Activated CD4-positive, alpha-beta T cell treated with anti-CD3 and anti-CD28 coated beads, Interleukin-2, Interleukin-4, amounts not matched to agents 100 ng/mL and 50 ng/mL, durations not matched to agents 16 hours and 8 hours (primary cell): ENCODE measurements around the gene TEX261.

Source experiments
- DNase-seq: peaks from one replicate; pipeline ENCODE4 v3.0.0-alpha.2; 2020; ENCODE audit warnings: low spot score

TEX261 gene

DNA sequence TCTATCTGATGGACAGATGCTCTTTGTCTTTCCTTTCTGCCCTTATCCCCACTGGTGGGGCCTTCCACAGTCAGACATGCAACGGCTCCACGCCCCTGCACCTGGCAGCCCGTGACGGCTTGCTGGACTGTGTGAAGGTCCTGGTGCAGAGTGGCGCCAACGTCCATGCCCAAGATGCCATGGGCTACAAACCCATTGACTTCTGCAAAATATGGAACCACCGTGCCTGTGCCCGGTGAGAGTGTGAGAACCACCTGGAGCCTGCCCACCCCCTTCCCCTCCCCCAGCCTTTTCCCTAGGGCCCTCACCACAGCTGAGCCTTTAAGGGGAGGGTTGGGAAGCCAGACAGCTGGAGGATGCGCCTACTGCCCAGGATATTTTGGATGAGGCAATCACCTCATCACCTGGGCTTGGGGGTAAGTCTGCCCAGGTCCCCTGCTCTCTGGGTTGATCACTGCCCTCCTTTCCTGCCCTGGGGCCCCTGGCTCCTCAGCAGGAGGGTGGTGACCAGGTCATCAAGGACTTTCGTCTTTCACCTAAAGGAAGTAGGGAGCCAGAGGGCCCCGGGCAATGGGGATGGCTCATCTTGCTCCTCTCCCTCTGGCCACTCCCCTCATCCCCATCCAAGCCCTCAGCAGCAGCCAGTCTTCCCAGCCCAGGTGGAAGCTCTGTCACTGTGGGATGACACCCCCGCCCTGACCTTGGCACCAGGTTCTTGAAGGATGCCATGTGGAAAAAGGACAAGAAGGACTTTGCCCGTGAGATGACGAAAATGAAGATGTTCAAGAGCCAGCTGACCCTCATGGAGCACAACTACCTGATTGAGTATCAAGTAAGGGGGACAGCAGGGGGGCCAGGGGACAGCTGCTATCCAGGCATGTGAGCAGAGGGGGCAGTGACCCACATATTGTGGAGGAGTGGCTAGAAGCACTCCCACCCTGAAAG lies 12.5 kb downstream of the TEX261 start:
- DNase-seq = no peak

DNA sequence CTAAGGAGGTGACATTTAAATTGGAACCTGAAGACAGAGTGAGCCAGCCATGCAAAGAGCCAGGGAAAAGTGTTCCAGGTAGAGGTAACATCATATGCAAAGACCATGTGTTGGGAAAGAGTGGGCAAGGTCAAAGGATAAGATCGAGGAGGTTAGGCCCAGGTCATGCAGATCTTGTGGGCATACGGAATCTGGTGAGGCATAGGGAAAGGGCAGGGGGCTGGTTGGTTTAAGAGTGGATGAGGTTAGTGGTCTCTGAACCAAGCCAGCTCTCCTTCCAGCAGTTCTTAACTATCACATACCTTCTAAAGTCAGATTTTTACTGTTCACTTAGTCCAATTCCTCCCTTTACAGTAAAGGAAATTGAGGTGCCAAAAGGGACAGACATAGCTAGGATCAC lies 13.3 kb downstream of the TEX261 start:
- DNase-seq = no peak

DNA sequence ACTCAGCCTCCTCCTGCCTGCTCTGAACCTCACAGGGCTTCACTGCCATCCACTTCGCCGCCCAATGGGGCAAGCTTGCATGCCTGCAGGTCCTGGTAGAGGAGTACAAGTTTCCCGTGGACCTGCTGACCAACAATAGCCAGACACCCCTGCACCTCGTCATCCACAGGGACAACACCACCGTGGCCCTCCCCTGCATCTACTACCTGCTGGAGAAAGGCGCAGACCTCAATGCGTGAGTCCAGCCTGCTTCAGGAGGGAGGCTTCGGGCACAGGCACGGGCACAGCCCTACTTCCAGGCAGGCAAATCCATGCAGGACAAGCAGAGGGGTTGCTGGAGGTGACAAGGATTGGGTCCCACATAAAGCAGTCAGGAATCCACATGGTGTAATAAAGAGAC lies 15.0 kb downstream of the TEX261 start:
- DNase-seq = no peak

DNA sequence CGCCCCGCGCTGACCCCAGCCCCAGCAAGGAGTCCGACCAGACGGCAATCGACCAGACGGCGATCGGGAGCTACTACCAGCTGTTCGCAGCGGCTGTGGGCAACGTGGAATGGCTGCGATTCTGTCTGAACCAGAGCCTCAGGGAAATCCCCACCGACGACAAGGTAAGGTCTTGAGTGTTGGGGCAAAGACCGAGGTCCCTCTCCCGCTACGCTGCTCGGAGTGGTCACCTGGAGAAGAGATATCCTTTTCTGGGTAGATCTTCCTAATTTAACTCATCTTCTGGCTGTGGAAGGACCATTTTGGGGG lies 15.5 kb downstream of the TEX261 start:
- no peak for DNase-seq

DNA sequence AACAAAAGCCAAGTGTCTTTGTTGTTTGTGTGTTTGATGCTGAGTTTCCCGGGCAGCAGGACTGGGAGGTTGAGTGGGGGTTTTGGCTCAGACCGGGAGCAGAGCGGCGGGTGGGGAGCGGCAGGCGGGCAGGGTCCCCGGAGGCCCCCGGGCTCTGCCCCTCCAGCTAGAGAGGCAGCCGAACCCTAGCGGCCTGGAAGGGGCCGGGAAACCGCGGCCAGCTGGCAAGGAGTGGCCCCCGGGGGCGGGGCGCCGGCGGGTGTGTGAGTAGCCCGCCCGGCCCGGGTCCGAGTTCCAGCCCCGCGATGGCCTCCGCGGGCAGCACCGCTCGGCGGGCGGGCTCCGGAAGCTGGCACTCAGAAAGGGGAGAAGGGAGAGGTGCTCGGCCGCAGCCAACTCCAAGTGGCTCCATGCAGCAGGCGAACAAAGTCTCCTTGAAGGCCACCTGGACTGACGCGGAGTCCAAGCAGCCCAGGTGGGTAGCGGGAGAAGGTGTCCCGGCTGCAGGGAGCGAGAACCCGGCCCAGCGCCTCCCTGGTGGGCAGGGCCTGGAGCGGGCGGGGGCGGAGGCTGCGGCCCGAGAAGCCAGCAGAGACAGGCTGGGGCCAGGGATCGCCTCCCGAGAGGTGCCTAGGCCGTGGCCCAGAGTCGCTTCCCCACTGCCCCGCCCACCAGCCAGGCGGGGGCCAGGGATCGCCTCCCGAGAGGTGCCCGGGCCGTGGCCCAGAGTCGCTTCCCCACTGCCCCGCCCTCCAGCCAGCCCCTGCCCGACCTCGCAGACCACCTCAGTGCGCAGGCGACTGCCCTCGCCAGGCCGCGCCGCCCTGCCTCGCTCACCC lies 16.1 kb downstream of the TEX261 start, which contains the start of gene ANKRD53:
Gene ANKRD53 (plus strand): TSS at position 290 of the 839 bp plus-strand sequence. CDS start 16 bp downstream, at position 306.
- no peak for DNase-seq

DNA sequence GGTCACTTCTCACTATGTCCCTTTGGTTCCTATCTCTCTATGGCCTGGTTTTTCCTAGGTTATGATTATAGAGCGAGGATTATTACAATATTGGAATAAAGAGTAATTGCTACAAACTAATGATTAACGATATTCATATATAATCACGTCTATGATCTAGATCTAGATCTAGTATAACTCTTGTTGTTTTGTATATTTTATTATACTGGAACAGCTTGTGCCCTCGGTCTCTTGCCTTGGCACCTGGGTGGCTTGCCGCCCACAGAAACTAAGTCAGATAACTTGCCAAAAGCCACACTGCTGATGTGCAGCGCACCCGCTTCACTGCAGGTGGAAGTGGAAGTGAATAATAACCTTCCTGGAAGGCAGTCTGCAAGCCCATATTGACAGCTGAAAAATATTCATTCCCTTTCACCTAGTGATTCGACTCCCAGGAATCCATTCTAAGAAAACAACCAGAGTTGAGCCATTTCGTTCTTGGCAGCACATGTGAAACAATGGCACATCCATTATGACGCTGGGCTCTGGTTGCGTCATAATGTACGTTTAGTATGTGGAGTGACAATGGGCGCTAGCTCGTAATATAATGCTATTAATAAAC lies 17.0 kb downstream of the TEX261 start:
- DNase-seq = peak; percentile 25

DNA sequence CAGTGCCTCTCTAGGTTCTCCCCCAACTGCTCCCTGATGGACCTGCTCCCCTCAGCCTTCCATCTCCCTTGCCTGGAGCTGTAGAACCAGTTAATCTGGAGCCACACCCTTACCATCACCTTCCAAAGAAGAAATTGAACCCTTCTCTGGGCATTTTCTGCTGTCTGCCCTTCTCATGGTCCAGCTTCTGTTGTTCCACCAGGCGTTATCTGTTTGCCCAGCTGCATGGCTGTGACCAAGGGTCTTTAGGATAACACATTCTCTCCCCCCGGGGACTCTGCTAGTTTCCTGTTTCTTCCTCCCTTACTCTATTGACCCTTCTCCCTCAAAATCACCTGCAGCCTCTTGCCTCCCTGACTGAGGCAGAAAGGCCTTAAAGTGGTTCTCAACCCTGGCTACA lies 19.4 kb downstream of the TEX261 start:
- DNase-seq = no peak

DNA sequence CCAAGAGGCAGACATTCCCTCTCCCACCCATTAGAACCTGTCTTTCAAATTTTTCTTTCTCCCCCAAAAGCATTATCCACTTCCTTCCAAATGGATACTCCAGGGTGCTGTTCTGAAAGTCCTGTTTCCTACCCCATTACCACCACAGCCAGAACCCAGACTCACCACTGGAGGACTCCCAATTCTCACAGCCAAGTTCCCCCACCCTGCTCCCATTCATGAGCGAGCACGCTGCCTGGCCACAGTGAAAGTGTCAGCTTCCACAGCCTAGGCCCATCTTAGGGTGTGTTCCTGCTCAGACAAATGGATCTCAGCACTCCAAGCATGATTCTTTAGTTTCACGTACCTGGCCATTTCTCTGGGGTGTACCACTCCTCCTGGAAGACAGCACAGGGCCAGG lies 20.1 kb downstream of the TEX261 start:
- DNase-seq = no peak

DNA sequence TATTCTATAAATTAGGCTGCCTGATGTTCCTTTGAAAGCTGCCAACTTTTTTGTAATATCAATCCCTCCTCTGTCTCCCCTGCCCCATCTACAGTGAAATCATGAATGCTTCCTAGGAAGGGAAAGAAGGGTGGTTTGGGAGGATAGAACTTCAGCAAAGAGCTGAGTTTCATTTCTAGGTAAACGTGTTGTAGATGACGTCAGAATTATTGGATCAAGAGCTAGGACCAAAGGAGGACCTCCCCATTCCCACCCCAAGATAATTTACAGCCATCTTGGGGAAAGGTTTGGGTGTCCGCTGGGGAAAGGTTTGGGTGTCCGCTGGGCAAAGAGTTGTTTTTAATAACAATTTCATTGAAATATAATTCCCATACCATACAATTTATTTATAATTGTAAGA lies 27.5 kb downstream of the TEX261 start:
- no peak for DNase-seq

DNA sequence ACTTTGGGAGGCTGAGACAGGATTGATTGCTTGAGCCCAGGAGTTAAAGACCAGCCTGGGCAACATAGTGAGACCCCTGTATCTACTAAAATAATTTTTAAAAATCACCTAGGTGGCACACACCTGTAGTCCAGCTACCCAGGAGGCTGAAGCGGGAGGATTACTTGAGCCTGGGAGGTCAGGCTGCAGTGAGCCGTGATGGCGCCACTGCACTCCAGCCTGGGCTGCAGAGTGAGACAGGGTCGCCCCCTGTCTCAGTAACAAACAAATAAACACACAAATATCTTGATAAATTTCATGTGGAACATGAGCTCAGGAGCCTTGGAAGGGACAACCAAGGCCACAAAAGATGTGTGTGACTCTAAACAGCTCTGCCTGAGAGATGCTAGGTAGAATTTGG lies 28.0 kb downstream of the TEX261 start:
- no peak for DNase-seq

DNA sequence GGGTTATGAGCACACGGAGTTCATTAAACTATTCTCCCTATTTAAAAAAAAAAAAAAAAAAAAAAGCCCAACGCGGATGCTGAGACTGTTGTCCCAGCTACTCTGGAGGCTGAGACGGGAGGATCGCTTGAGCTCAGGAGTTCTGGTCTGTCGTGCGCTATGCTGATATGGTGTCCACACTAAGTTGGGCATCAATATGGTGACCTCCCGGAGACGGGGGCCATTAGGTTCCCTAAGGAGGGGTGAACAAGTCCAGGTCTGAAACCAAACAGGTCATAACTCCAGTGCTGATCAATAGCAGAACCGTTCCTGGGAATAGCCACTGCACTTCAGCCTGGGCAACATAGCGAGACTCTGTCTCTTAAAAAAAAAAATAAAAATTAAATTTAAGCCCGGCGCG lies 29.2 kb downstream of the TEX261 start:
- DNase-seq = no peak

DNA sequence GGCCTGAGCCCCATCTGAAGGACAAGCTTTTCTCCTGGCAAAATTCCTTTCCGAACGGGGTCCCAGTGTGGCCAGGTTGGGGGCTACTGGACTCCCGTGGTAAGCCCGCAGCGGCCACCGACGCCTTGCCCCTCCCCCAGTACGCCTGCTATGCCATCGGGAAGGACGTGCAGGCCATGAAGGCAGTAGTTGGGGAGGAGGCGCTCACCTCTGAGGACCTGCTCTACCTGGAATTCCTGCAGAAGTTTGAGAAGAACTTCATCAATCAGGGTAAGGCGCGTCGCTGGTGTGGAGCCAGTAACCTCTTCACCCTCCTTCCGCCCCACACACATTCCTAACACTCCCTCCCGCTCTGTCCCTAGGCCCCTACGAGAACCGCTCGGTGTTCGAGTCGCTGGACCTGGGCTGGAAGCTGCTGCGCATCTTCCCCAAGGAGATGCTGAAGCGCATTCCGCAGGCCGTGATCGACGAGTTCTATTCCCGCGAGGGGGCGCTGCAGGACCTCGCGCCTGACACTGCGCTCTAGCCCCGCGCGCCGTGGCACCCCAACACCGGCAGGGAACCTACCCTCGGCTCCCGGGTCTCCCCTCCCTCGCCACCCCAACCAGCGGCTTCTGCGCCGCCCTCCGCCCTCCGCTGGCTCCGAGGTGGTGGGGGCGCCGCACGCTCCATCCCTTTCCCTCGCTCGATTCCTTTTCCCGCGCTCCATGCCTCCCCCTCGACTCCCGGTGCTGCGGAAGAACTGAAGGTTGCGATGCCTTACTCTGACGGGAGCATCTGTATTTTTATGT lies 29.9 kb downstream of the TEX261 start:
- DNase-seq = peak; percentile 76

DNA sequence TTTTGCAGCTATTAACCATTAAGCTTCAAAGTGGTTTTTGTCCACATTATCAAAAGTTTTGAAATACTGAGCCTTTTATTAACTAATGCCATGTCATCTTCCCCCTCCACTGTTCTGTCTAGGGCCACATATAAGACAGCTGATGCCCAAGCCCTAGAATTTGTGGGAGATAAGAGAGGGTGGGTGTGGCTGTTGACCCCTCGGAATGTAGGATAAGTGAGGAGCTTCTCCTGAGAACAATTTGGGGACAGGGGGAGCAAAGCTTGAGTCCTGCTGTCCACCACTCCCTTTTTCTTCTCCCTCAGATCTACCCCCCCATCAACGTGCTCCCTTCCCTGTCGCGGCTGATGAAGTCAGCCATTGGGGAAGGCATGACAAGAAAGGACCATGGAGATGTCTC lies 30.5 kb downstream of the TEX261 start:
- no peak for DNase-seq

DNA sequence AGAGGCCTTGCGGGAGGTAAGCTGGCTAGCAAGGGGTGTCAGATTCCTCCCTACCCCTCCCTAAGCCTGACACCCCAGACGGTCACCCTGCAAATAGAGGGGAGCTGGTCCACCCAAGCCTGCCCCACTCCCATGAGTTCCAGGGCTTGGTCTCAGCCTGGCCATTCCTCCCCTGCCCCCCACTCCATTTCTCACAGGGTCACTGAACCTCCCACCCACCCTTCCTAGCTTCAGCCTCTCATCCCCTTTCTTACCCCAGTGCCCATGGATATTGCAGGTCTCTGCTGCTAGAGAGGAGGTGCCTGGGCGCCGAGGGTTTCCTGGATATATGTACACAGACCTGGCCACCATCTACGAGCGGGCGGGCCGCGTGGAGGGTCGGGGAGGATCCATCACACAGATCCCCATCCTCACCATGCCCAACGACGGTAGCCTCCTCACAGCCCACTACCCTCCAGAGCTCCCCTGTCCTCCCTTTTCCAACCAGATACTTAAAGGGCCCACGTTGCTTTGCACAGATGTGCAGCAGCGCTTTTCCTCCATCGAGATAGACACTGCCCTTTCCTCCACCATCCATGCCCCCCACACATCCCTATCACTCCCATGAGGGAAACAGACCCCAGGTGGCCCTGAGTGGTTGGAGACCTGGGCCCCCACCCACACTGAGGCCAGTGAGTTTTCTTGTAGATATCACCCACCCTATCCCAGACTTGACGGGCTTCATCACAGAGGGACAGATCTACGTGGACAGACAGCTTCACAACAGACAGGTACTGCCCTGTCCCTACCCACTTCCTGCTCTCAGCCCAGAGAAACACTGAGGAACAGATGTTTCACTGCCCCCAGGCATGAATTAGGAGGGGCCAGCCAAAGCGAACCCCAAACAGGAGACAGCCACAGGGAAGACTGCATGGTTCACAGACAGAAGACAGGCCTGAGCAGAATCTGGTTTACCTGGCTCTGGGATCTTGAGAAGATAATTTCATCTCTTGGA lies 31.5 kb downstream of the TEX261 start:
- no peak for DNase-seq

DNA sequence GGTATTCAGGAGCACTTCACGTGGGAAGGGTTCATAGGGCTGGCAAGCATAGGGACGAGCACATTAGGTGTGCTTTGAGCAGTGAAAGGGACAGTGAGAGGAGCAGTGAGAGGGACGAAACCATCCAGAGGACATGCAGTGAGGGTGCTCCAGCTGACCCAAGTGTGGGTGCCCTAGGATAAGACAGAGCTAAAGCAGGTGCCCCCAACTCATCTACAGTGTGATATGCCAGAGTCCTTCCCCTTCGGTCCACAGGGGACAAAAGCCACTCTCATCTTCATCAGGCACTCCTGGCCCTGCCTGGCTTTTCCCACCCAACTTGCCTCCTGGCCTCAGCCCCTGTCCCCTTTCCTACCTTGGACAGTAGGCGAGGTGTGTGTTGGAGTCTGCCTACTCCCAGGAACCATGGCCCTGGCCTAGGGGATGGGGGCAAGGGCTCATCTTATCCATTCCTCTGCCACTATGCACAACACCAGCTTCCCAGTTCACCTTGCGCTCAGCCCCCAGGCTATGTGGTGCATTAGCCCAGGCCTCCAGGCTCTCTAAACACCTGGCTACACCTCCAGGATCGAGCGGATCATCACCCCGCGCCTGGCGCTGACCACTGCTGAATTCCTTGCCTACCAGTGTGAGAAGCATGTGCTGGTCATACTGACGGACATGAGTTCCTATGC lies 32.3 kb downstream of the TEX261 start:
- no peak for DNase-seq

DNA sequence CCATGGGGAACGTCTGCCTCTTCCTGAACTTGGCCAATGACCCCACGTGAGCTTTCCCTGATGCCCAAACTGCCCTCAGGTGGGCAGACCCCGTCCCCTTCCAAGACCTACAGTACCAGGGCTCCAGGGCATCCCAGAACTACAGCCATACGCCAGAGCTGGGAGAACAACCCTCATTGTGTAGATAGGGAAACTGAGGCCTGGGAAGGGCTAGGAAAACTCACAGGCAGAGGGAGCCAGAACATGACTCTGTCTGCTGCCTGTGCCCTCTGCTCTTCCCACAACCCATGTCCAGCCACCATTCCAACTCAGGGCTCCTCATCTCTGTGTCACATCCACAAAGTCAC lies 33.1 kb downstream of the TEX261 start:
- DNase-seq = no peak

DNA sequence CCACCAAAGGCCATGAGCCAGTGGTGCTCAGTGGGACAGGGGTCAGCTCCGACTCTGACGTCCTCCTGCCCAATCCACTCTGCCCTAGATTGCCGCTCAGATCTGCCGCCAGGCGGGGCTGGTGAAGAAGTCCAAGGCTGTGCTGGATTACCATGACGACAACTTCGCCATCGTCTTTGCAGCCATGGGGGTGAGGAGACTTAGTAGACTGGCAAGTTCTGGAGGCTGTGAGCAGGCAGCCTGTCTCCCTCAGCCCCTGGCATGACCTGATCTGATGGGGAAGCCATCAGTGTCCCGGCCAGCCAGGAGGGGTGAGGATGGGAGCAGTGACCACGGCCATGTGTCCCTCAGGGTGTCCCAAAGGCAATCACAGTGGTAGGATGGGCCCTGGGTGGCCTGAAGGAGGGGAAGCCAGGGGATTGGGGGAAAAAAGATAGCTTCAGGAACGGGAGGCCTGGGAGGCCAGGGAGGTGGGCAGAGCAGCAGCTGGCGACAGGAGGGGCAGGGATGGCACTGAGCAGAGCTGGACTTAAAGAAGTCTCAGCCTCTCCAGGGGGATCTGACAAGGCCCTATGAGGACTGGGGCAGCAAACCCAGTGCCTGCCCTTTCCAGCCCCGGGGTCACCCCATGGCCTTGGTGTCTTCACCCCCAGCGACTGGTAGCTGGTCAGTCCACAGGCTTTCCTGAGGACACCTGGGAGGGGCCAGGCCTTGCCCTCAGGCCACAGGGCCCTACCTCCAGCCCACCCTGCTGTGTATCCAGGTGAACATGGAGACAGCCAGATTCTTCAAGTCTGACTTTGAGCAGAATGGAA lies 33.6 kb downstream of the TEX261 start:
- DNase-seq = no peak

DNA sequence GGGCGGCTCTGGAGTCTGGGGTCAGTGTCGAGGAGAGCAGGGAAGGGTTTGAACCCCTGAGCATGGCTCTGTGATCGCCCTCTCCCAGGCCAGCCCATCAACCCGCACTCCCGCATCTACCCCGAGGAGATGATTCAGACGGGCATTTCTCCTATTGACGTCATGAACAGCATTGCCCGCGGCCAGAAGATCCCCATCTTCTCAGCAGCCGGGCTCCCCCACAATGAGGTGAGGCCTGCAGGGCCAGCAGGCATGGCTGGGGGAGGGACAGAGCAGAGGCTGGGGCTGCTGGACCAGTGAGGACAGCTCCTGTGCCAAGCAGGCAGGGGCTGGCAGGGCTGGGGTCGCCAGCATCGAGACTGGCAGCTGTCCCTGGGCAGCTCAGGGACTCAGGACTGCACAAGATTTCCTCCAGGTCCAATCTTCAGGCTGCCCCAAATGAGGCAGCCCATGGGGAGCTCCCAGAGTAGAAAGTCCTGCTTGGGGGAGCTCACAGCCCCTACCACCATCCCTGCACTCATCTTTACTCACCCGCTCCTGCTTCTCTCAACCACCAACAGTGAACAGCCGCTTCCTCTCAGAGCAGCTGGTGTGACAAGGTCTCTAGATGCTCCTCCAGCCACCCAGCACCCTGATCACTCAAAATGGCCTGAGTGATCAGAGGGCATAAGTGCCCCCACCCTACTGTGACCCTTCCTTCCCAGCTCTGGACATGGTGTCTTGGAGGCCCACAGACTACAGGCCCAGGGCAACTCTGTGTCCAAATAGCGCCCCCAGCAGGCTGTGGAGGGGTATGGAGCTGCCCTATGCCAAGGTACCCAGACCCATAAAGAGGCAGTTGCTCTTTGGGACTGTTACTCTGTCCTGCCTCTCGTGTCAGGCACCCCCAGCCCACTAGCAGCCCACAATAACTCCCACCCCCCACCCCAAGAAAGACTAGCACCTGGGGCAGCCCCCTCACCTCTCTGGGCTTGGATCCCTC lies 34.5 kb downstream of the TEX261 start:
- DNase-seq = no peak
